Measurements from ENCODE around the gene CCSAP.

- TF ChIP-seq, protein P1, sequence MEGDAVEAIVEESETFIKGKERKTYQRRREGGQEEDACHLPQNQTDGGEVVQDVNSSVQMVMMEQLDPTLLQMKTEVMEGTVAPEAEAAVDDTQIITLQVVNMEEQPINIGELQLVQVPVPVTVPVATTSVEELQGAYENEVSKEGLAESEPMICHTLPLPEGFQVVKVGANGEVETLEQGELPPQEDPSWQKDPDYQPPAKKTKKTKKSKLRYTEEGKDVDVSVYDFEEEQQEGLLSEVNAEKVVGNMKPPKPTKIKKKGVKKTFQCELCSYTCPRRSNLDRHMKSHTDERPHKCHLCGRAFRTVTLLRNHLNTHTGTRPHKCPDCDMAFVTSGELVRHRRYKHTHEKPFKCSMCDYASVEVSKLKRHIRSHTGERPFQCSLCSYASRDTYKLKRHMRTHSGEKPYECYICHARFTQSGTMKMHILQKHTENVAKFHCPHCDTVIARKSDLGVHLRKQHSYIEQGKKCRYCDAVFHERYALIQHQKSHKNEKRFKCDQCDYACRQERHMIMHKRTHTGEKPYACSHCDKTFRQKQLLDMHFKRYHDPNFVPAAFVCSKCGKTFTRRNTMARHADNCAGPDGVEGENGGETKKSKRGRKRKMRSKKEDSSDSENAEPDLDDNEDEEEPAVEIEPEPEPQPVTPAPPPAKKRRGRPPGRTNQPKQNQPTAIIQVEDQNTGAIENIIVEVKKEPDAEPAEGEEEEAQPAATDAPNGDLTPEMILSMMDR (IDR thresholded peaks at IDR 0.05), result no peak
- no peak for TF ChIP-seq POLR2A (IDR thresholded peaks at IDR 0.05)
Observed at GRCh38 chr1:229372251-229372650, 29.4 kb upstream of the CCSAP start.
